ENCODE results near the gene ABLIM2. TPM values are rescaled to one million over a fixed set of nuclear protein-coding genes. Genes with fewer than 3 reads are reported as not detected.

The ABLIM2 gene
- total RNA-seq, 2 experiments from 2014 or later: 0.76 TPM; not detected in 1

DNA sequence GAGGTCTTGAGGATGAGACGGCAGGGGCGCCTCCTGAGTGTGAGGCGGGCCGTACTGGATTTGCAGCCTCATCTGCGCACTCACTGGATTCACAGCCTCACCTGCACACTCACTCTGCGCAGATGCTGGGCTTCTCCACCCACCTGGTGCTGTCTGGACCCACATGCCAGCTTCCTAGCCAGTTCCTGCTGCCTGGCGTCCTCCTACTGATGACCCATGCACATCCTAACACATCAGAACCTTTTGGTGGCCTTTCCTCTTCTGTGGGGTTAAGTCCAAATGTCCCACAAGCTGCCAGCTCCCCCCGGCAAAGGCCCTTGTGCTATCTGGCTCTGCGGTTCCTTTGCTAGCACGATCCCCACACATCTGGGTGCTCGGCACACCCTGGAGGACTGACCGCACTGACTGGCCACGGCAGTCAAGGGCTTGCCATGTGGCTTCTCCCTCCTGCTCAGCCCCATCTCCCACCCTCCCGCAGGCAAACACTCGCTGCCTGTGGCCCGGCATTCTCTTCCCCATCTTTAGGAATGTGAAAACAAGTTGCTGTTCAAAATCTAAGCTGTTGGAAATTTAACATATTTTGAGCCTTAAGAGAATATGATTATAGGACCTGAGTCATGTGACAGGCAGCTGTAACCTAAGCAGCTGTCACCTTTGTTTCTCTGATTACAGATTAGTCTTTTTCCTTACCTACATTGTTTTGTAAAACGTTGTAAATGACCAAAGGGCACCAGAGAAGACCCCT, 179.5 kb downstream of the ABLIM2 start:
- intact Hi-C loops (cut with micrococcal nuclease; ENCODE audit: unreplicated experiment): no loop called here
- Histone ChIP-seq H3K27ac (ENCODE audit: low read depth, low read length, poor library complexity, severe bottlenecking) (no peak overlapping the region), H3K9me2 (ENCODE audit: insufficient read depth, low read length) (no peaks in the 10 kb centered on the region), H2AFZ (ENCODE audit: low read length) (no peak overlapping the region), H3K4me2 (ENCODE audit: low read length) (no peak overlapping the region), H4K20me1 (ENCODE audit: insufficient read depth, low read length) (no peaks in the 10 kb centered on the region), H3K79me2 (ENCODE audit: insufficient read depth, low read depth, low read length) (no peaks in the 10 kb centered on the region), H3K36me3 (ENCODE audit: insufficient read depth, low read length) (no peaks in the 10 kb centered on the region), H3K4me3 (ENCODE audit: low read depth, low read length, poor library complexity, severe bottlenecking) (no peak overlapping the region), H3K4me1 (ENCODE audit: insufficient read depth, low read length, poor library complexity, severe bottlenecking) (no peaks in the 10 kb centered on the region), H3K9me3 (ENCODE audit: low read length) (no peaks in the 10 kb centered on the region)
- TF ChIP-seq EZH2phosphoT487 (IDR thresholded peaks at IDR 0.05; ENCODE audit: borderline replicate concordance, low read depth, low read length): no peak
- TF ChIP-seq, protein P1, sequence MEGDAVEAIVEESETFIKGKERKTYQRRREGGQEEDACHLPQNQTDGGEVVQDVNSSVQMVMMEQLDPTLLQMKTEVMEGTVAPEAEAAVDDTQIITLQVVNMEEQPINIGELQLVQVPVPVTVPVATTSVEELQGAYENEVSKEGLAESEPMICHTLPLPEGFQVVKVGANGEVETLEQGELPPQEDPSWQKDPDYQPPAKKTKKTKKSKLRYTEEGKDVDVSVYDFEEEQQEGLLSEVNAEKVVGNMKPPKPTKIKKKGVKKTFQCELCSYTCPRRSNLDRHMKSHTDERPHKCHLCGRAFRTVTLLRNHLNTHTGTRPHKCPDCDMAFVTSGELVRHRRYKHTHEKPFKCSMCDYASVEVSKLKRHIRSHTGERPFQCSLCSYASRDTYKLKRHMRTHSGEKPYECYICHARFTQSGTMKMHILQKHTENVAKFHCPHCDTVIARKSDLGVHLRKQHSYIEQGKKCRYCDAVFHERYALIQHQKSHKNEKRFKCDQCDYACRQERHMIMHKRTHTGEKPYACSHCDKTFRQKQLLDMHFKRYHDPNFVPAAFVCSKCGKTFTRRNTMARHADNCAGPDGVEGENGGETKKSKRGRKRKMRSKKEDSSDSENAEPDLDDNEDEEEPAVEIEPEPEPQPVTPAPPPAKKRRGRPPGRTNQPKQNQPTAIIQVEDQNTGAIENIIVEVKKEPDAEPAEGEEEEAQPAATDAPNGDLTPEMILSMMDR (conservative IDR thresholded peaks at IDR 0.05; ENCODE audit: low read length): no peak
- BruUV-seq (replicated peaks): no TSS peak
- ChIA-PET CTCF (ENCODE audit: unreplicated experiment) (no interaction called here), POLR2A (no interaction called here)
- no peak for DNase-seq (ENCODE audit: low spot score)

GRCh38 chr4:7978489-7978888, 180.1 kb downstream of the ABLIM2 start:
- no TSS peak for BruUV-seq (replicated peaks)
- Histone ChIP-seq H3K27ac (ENCODE audit: low read depth, low read length, poor library complexity, severe bottlenecking) (no peak overlapping the region), H3K36me3 (ENCODE audit: insufficient read depth, low read length) (no peaks in the 10 kb centered on the region), H3K79me2 (ENCODE audit: insufficient read depth, low read depth, low read length) (no peaks in the 10 kb centered on the region), H4K20me1 (ENCODE audit: insufficient read depth, low read length) (no peaks in the 10 kb centered on the region), H3K9me3 (ENCODE audit: low read length) (no peaks in the 10 kb centered on the region), H3K4me3 (ENCODE audit: low read depth, low read length, poor library complexity, severe bottlenecking) (no peak overlapping the region), H3K4me2 (ENCODE audit: low read length) (no peak overlapping the region), H3K9me2 (ENCODE audit: insufficient read depth, low read length) (no peaks in the 10 kb centered on the region), H2AFZ (ENCODE audit: low read length) (no peak overlapping the region), H3K4me1 (ENCODE audit: insufficient read depth, low read length, poor library complexity, severe bottlenecking) (no peaks in the 10 kb centered on the region)
- intact Hi-C loops (cut with micrococcal nuclease; ENCODE audit: unreplicated experiment): no loop called here
- TF ChIP-seq, protein P1 (conservative IDR thresholded peaks at IDR 0.05; ENCODE audit: low read length): no peak
- no peak for TF ChIP-seq EZH2phosphoT487 (IDR thresholded peaks at IDR 0.05; ENCODE audit: borderline replicate concordance, low read depth, low read length)
- ChIA-PET POLR2A (no interaction called here), CTCF (ENCODE audit: unreplicated experiment) (no interaction called here)
- no peak for DNase-seq (ENCODE audit: low spot score)

DNA sequence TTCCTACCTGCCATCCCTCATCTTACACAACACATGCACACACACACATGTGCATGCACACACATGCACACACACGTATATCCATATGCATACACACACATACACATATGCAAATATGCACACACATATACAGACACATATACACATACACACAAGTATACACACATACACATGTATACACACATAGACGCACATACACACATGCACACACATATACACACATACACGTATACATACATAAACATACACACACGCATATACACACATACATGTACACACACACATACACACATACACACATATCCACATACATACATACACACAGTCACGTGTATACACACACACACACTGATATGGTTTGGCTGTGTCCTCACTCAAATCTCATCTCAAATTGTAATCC, 182.0 kb downstream of the ABLIM2 start:
- Histone ChIP-seq H3K4me3 (ENCODE audit: low read depth, low read length, poor library complexity, severe bottlenecking) (no peak overlapping the region), H3K4me2 (ENCODE audit: low read length) (no peak overlapping the region), H3K79me2 (ENCODE audit: insufficient read depth, low read depth, low read length) (no peaks in the 10 kb centered on the region), H3K9me3 (ENCODE audit: low read length) (no peaks in the 10 kb centered on the region), H2AFZ (ENCODE audit: low read length) (no peak overlapping the region), H3K9me2 (ENCODE audit: insufficient read depth, low read length) (no peaks in the 10 kb centered on the region), H3K36me3 (ENCODE audit: insufficient read depth, low read length) (no peaks in the 10 kb centered on the region), H3K4me1 (ENCODE audit: insufficient read depth, low read length, poor library complexity, severe bottlenecking) (no peaks in the 10 kb centered on the region), H4K20me1 (ENCODE audit: insufficient read depth, low read length) (no peaks in the 10 kb centered on the region), H3K27ac (ENCODE audit: low read depth, low read length, poor library complexity, severe bottlenecking) (no peak overlapping the region)
- TF ChIP-seq EZH2phosphoT487 (IDR thresholded peaks at IDR 0.05; ENCODE audit: borderline replicate concordance, low read depth, low read length): no peak
- TF ChIP-seq, protein P1 (conservative IDR thresholded peaks at IDR 0.05; ENCODE audit: low read length): no peak
- no peak for DNase-seq (ENCODE audit: low spot score)
- intact Hi-C loops (cut with micrococcal nuclease; ENCODE audit: unreplicated experiment): no loop called here
- POLR2A ChIA-PET: no interaction called here
- CTCF ChIA-PET (ENCODE audit: unreplicated experiment): no interaction called here
- no TSS peak for BruUV-seq (replicated peaks)
